Stomach (tissue), 9 donors: Measurements from ENCODE around the gene TBC1D10A. TPM values are rescaled to one million over a fixed set of nuclear protein-coding genes. Genes with fewer than 3 reads are reported as not detected.
A peak's percentile ranks its signal among the peaks of the same experiment; 100 is the strongest.

Experiments used
- DNase-seq, 2 donors: peaks; one replicate each; pipeline versions ENCODE4 v3.0.0 to v3.0.0-alpha.2; 2013 to 2019
- H3K27ac ChIP-seq, 5 donors: fragments of 200-600 bp in 4 of 5; sonication (generic) in 4 of 5; one replicate each; pipeline ENCODE4 v1.5.1; 2013 to 2019; ENCODE audit warnings: mild to moderate bottlenecking in 1 of 5, moderate library complexity in 1 of 5
- H3K27me3 ChIP-seq, 3 donors: fragments of 200-600 bp; sonication (generic); one replicate each; pipeline ENCODE4 v1.5.1; 2017 to 2019; ENCODE audit warnings: mixed run types in 1 of 3
- H3K36me3 ChIP-seq, 4 donors: fragments of 200-600 bp; sonication (generic); 1 replicate in 3 of 4; 2 replicates in 1 of 4; pipeline ENCODE4 v1.5.1; 2016 to 2019
- H3K4me1 ChIP-seq, 4 donors: fragments of 200-600 bp; sonication (generic); one replicate each; pipeline ENCODE4 v1.5.1; 2016 to 2019
- H3K4me3 ChIP-seq, 4 donors: fragments of 200-600 bp; sonication (generic) in 3 of 4; one replicate each; pipeline ENCODE4 v1.5.1; 2016 to 2019; ENCODE audit warnings: mild to moderate bottlenecking in 1 of 4
- H3K9me3 ChIP-seq, 4 donors: fragments of 200-600 bp; sonication (generic); one replicate each; pipeline ENCODE4 v1.5.1; 2016 to 2019
- EP300 ChIP-seq: sonication (generic); formaldehyde crosslinking; IDR thresholded peaks from one replicate; pipeline ENCODE4 v1.6.1; 2017; ENCODE audit warnings: antibody characterized with exemption
- POLR2A ChIP-seq, 4 donors: fragments of 450-650 bp; IDR thresholded peaks; one replicate each; pipeline ENCODE4 v1.6.1; 2016; ENCODE audit warnings: antibody characterized with exemption in 4 of 4, control low read depth in 2 of 4, mild to moderate bottlenecking in 1 of 4, moderate library complexity in 1 of 4
- POLR2AphosphoS5 ChIP-seq, 3 donors: sonication (generic); formaldehyde crosslinking; IDR thresholded peaks; one replicate each; pipeline ENCODE4 v1.6.1; 2016; ENCODE audit warnings: antibody characterized with exemption in 3 of 3
- WGBS, 5 donors: extraction: QIAGEN DNeasy Blood & Tissue Kit in 3 of 5; methylation state at CpG; one replicate each; pipeline versions ENCODE4 v1.1.5 to v1.1.7; 2013 to 2018; 5-methylcytosine and 5-hydroxymethylcytosine counted together
- intact Hi-C: fragments of 100-400 bp; cut with DNase I; formaldehyde crosslinking; loops from one replicate; pipeline ENCODE4 v1.15.1; 2023; ENCODE audit warnings: low total_unique reads
- polyA plus RNA-seq, 3 donors: library from polyadenylated mRNA; stranded (reverse); fragments of 200-250 nt; gene quantifications; one replicate each; pipeline ENCODE4 v1.2.3, GENCODE V29; 2013
- total RNA-seq, 5 donors: library from RNA; depleted of rRNA; stranded (reverse); fragments of >200 nt; gene quantifications; one replicate each; pipeline versions ENCODE4 v1.1.0 to v1.2.3, GENCODE V29; 2014 to 2016
- TF ChIP-seq, protein P1 (sequence below), 7 experiments: fragments of 450-650 bp in 4 of 7; fragments of 200-600 bp in 3 of 7; sonication (generic) in 3 of 7; IDR thresholded peaks; one replicate each; pipeline ENCODE4 v1.5.1; 2016 to 2019; ENCODE audit warnings: antibody characterized with exemption in 7 of 7, control low read depth in 2 of 7, mild to moderate bottlenecking in 1 of 7
- donor health status: healthy with polysubstance abuse.
- donor health status: Bipolar disorder and iron deficiency.
- donor health status: healthy.

The TBC1D10A gene
- total and polyA plus RNA-seq, 8 donors, result 2.2 to 24.5 (median 18.0) TPM

- DNase-seq, result peak; percentile 38 to 63
- WGBS, 5 donors, result 22 to 65% (median 46%) methylated on average over 6 to 12 of the region's 12 CpGs
- intact Hi-C loops, result loop anchor here (5.0 kb wide), 1 partner anchor 138 kb away; no protein-coding TSS in a partner anchor
- peaks cover 27 to 83% (median 50%) of the 10 kb centered on the region in 4 donors for H3K4me1 ChIP-seq
- no peak overlapping the region for H3K4me3 ChIP-seq
- H3K27ac ChIP-seq, result peak overlapping the region in 3 of 5 donors; percentile 9 to 62 (median 25)
- TF ChIP-seq EP300 (no peak), POLR2AphosphoS5 (IDR thresholded peaks at IDR 0.05) (no peak)
- H3K9me3 ChIP-seq, result no peaks in the 10 kb centered on the region
- H3K36me3 ChIP-seq, result no peaks in the 10 kb centered on the region
- H3K27me3 ChIP-seq, result peaks cover 0 to 40% (median 14%) of the 10 kb centered on the region in 3 donors
These were observed 76.0 kb downstream of the TBC1D10A start for GRCh38 chr22:30250661-30251267.

GRCh38 chr22:30250039-30250565 is 76.6 kb downstream of the TBC1D10A start:
- peak overlapping the region in 3 of 5 donors; percentile 9 to 62 (median 25) for H3K27ac ChIP-seq
- peaks cover 0 to 47% (median 15%) of the 10 kb centered on the region in 3 donors for H3K27me3 ChIP-seq
- no peak overlapping the region for H3K4me3 ChIP-seq
- intact Hi-C loops, result loop anchor here (5.0 kb wide), 1 partner anchor 138 kb away; no protein-coding TSS in a partner anchor
- no peaks in the 10 kb centered on the region for H3K9me3 ChIP-seq
- DNase-seq, result no peak
- 85 to 100% (median 89%) methylated on average over 1 to 3 of the region's 3 CpGs for WGBS, 5 donors
- H3K4me1 ChIP-seq, result peaks cover 27 to 89% (median 55%) of the 10 kb centered on the region in 4 donors
- H3K36me3 ChIP-seq, result no peaks in the 10 kb centered on the region
- no peak for TF ChIP-seq EP300
- TF ChIP-seq, protein P1, sequence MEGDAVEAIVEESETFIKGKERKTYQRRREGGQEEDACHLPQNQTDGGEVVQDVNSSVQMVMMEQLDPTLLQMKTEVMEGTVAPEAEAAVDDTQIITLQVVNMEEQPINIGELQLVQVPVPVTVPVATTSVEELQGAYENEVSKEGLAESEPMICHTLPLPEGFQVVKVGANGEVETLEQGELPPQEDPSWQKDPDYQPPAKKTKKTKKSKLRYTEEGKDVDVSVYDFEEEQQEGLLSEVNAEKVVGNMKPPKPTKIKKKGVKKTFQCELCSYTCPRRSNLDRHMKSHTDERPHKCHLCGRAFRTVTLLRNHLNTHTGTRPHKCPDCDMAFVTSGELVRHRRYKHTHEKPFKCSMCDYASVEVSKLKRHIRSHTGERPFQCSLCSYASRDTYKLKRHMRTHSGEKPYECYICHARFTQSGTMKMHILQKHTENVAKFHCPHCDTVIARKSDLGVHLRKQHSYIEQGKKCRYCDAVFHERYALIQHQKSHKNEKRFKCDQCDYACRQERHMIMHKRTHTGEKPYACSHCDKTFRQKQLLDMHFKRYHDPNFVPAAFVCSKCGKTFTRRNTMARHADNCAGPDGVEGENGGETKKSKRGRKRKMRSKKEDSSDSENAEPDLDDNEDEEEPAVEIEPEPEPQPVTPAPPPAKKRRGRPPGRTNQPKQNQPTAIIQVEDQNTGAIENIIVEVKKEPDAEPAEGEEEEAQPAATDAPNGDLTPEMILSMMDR (IDR thresholded peaks at IDR 0.05), result no peak
- TF ChIP-seq POLR2A (IDR thresholded peaks at IDR 0.05), result no peak
- TF ChIP-seq POLR2AphosphoS5 (IDR thresholded peaks at IDR 0.05), result no peak

DNA sequence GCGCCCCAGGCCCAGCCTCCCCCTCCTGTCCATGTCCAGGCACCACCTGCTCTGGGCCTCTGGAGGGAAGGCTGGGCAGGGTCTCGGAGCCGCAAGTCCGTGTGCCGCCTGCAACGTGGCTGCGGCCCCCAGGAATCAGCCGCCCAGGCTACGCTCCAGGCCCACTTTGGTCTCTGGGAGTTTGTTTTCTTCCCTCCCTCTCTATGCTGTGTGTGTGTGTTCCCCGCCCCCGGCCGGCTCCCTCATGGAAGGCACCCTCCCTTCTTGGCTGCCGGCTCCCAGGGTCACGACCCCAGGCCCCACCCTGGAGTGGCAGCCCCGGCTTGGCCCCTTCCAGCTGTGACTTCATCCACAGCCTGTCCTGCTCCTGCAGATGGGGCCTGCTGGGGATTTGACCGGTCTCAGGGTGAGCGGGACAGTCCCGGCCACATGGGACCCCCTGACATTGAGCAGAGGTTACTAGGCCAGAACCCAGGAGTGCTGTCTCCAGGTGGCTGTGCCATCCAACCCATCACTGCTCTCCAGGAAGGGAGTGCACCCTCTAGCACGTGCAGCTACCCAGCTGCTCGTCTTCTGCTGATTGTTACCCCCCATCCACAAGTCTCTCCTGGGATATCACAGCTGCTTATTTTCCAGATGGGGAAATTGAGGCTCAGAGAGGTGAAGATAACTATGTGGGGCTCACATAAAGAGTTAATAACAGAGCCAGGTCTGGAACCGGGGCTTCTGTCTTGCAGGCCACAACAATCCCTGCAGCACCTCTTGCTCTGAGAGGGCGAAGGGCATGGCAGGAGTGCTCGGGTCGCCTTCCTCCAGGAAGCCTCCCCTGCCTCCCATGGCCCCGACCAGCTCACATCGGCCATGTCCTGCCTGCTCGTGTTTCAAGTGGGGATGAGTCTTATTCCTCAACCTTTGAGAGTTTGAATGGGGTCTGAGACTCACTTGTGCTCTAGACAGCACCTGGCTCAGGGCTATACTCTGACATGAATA is 77.4 kb downstream of the TBC1D10A start:
- no peaks in the 10 kb centered on the region for H3K36me3 ChIP-seq
- peaks cover 27 to 89% (median 55%) of the 10 kb centered on the region in 4 donors for H3K4me1 ChIP-seq
- H3K27me3 ChIP-seq, result peaks cover 0 to 54% (median 15%) of the 10 kb centered on the region in 3 donors
- H3K9me3 ChIP-seq, result no peaks in the 10 kb centered on the region
- no peak for TF ChIP-seq POLR2A (IDR thresholded peaks at IDR 0.05)
- TF ChIP-seq EP300, result no peak
- no peak for TF ChIP-seq POLR2AphosphoS5 (IDR thresholded peaks at IDR 0.05)
- TF ChIP-seq, protein P1 (IDR thresholded peaks at IDR 0.05), result no peak
- peak in 1 of 2 donors; percentile 86 for DNase-seq
- intact Hi-C loops, result loop anchor here (5.0 kb wide), 1 partner anchor 137 kb away; no protein-coding TSS in a partner anchor
- WGBS, 5 donors, result 61 to 78% (median 73%) methylated on average over 21 to 27 of the region's 27 CpGs
- no peak overlapping the region for H3K4me3 ChIP-seq
- peak overlapping the region in 2 of 5 donors; percentile 54 to 63 for H3K27ac ChIP-seq

DNA sequence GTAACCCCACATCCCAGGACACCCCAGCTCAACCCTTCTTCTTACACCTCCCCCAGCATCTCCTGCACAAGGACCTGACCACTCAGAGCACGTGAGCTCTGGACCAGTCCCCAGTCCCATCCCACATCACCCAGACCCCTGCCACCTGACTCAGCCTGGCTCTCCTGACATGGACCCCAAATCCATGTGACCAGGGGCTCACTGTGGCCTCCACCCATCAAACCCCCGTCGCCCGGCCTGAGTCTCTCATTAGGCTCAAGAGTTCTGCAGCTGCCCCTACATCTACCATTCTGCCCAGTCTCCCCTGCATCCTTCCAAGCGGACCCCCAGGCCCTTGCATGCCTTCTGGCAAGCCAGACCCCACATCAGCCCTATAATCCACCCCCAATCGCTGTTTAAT is 78.3 kb downstream of the TBC1D10A start:
- Histone ChIP-seq H3K4me3 (no peak overlapping the region), H3K27ac (peak overlapping the region in 2 of 5 donors; percentile 54 to 63), H3K36me3 (no peaks in the 10 kb centered on the region), H3K27me3 (peaks cover 0 to 58% (median 15%) of the 10 kb centered on the region in 3 donors), H3K4me1 (peaks cover 25 to 82% (median 51%) of the 10 kb centered on the region in 4 donors), H3K9me3 (no peaks in the 10 kb centered on the region)
- intact Hi-C loops, result no loop called here
- WGBS, 5 donors, result 64 to 82% (median 71%) methylated on average over 6 of the region's 6 CpGs
- DNase-seq, result no peak
- TF ChIP-seq POLR2AphosphoS5 (IDR thresholded peaks at IDR 0.05), result no peak
- TF ChIP-seq, protein P1 (IDR thresholded peaks at IDR 0.05), result no peak
